ENCODE results near the gene PELO.

Gene PELO

DNA sequence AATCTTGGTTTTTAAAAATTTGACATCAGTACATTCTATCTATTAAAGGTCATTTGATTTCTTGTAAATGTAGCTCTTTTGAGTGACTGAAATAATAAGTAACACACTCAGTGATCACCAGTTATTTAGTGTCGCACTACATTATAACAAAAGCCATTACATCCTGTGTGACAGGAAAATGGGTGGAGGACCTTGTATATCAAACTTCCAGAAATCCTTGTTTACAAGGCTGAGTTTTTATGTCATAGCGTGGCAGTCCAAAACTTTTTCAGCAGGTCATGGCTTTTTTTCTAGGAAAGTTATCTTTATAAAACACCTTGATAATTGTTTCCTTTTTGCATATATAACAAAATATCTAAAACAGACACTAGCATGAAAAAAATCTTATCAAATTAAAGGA, 14.4 kb upstream of the PELO start:
- DNase-seq: no peak

DNA sequence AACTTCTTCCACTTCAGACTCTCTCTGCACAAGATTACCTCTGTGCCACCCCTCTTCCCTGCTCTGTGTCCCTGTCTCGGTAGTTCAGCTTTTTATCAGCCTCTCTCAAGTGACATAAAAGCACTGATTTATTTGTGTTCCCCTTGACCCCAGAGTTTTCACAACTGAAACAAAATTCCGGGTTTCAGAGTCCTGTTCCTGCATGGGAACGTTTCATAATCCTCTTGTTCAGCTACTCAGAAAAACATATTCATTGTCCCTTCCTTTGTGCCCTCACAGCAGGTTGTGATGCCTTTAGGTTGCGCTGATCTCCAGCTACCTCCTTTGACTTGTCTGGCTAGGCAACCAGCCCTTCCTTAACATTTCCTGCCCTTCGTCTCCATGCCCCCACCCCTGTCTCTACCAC, 13.7 kb upstream of the PELO start:
- DNase-seq: no peak

DNA sequence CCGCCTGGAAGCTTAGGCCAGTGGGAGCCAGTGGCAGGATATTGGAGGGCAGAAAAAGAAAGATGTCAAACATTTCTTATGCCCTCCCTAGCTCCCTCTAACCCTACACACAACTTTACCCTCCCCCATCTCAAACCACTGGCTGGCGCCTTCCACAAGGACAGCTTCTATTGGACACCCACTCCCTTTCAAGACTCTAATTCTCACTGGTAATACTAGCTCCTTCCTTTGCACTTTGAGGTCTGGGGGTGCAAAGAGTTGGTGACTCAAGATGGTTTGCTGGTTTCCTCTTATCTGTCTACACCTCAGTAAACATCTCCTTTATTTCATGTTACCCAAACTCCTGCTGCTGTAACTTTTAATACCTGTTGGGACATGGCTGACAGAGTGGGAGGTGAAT, 11.6 kb upstream of the PELO start:
- peak; percentile 17 for DNase-seq

DNA sequence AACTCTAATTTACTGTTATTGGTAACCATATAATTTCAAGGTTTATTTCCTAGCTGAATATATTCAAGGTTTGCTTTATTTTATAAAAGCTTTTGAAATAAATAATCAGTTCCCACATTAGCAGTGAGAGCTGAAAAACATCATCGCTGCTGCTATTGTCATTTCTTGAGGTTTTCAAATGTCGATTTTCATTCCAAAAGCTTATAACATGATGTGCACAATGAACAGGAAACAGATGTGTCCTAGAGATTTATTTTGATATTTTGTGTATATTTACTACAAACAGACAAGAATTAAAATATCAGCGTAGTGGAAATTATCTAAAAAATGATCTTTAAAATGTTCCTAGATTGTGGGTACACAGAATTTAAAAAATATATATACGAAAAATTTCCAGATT, 10.5 kb upstream of the PELO start:
- DNase-seq: no peak

DNA sequence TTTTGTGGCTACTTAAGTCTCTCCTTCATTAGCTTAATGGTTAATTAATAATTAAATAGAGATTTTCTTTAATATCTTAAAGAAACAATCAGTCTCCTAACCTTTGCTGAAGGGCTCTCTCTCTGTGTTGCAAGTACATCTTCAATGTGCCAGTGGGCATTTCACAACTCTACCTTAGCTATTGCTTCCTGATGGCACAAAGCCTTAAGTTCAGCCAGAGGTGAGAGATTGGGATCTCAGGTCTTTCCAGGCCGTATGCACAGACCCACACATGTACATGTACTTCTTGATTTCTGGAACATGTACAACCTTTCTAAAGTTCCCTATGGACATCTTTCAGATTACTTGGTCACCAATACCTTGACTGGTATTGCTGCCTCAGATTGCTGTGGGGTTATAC, 8.9 kb upstream of the PELO start:
- DNase-seq: no peak

DNA sequence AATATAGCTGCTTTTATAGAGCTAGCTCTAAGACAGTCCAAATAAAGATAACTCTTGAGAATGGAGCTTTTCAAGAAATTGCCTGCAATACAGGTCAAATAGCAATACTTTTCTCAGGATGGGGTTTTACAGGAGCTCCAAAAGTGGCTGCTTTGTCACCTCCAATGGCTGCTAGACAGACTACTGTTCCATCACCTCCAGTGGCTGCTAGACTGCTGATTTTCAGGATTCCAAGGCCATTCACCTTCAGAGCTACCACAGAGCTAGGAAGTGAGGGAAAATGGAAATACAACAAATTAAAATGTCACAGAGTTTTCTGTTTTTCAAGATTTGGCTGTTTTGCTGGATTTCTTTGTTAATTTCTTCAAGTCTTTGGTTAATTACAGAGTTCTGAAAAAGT, 8.5 kb upstream of the PELO start:
- no peak for DNase-seq

DNA sequence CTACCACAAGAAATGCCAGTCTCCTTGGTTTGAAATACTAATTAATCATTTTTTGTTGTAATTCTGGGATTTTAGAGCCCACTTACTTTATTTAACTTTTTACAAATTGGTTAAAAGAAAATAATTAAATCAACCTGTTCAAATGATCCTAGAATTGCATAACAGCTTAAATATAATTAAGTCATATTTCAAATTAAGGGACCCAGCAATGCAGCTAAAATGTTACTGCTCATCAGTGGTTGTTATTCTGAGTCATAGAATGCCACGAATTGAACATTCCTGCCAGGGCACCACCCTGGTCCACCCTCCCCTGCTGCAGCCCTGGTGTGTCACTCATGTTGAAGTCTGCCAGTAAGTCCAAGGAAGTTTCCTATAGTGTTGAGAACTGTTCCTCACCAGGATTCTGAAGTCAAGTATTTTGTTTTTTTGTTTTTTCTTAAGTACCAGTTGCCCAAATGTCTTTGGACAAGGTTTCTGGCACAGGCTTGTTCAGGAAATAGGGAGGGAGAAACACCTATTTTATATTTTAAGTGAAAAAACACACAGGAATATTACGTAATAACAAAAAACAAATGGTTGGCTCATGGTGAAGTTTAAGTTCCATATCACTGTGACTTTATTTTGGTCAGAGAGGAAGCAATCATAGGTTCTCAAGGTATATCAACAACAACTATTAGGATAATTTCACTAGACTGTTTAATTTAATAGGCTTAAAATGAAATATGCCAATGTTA, 4.3 kb upstream of the PELO start:
- no peak for DNase-seq

DNA sequence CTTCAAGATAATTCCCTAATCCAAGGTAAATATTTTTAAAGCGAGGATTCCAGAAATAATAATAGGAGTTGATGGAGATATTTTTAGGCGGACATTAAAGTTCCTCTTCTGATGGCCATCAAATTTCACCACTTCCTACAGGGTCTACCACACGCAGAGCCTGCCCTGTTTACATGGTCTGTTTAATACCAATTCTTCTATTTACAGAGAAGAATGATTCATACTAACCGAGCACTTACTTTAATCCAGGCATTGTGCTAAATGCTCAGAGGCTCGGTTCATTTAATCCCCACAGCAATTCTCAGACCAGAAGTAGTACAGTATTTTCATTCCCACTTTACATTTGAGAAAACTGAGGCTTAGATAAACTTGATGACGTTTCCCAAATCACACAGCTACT, 3.0 kb upstream of the PELO start:
- DNase-seq: no peak

DNA sequence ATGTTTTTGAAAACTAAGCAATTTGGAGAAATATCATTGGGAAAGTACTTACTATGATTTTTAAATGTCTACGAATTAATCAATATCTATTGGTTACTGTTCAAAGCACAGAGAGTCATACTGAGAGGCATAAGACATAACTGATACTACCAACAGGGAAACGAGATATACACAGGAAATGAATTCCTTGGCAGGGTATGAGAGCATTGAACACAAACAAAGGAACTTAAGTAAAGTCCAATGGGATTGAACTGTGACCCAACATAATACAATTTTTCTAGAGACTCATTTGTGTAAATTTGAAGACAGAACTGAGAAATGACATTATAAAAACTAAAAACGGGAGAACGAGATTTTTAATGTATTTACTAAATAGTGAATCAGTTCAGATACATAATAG, 1.3 kb upstream of the PELO start:
- DNase-seq: no peak

DNA sequence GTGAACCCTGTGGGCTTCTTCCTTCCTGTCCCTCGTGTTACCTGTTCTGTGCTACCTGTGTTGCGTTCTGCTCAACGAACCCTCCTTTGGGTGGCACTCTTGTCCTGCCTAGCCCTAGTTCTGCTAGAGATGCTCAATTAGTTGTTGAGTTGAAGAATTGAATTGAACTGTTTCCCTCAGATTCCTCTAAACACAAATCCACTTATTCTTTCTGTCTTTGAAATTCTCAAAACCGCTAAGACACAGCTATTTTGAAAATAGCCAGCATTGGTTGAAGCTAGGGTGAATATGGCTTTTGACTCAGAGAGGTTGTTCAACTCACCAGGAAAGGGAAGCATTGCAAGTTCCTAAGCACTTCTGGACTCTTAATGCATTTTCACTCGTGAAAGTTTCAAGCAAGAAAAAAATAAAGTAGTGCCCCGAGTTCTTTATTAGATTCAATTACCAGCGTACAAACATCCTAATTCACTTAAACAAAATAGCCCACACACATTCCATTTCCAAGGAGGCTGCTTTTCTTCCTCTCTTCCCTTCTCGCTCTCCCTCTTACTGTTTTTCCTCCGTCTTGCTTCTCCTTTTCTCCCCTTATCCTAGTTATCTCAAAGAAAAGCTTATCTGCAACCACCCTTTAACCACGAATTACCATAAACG, 642 bp upstream of the PELO start:
- peak; percentile 41 for DNase-seq

DNA sequence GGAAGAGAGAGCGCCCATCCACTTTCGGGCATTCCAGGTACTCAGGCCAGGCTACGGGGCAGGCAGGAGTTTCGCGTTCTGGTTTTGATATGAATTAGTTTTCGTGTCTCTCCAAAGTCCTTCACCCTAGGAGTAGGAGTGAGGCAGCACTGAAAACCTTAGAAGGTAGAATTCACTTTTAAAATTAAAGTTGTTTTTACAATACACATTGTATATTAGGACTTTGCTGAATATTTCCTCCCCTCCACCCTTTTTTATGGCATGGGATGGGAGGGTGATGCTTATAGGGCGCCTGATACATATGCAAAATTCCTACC, 747 bp downstream of the PELO start:
- DNase-seq: no peak

DNA sequence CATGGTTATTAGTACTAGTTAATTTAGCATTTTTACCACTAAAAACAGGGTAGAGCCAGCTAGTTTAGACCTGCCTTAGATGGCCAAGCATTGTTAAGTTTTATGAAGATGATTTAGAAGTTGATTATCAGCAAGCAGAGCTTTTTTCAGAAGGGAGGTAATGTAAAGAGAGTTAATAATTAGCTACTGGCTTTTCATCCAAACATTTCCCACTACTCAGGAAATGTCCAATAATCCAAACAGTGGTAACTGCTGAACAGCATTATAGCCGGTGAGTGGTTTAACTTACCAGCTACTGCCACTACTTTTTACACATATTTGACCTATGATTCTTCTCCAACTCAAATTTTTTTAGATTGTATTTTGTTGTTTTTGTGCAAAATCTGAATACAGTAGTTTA, 1.7 kb downstream of the PELO start:
- no peak for DNase-seq

DNA sequence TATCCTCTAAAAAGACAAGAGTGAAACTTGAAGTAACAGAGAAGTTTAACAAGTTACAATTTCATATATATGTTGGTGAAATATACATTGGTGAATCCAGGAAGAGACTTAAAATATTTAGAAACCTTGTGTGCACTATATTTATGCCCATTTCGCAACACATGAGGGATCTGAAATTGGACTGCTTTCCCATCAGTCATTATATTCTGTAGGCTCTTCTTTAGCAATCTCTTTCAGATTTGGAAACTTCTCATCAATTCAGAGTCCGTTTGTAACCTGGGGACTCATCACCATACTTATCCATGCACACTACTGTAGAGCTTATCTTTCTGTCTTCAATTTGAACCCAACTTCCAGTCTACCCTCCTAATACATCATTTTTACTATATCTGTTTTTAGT, 2.1 kb downstream of the PELO start:
- no peak for DNase-seq

DNA sequence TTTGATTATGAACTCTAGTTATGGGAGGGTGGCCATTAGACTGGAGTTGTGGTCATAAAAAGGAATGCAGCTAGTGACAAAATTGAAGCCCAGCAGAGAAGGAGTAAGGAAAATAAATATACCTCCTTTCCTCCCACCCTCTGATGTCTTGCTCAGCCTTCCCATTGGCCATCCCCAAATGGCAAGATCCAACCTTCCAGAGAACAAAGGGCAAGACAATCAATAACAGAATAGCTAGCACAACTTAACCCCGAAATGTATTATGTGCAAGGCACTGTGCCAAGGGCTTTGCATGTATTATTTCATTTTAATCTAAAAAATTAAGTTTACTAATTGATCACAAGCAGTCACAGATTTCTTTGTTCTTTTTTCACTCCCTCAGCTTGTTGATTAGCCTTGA, 3.6 kb downstream of the PELO start:
- no peak for DNase-seq

DNA sequence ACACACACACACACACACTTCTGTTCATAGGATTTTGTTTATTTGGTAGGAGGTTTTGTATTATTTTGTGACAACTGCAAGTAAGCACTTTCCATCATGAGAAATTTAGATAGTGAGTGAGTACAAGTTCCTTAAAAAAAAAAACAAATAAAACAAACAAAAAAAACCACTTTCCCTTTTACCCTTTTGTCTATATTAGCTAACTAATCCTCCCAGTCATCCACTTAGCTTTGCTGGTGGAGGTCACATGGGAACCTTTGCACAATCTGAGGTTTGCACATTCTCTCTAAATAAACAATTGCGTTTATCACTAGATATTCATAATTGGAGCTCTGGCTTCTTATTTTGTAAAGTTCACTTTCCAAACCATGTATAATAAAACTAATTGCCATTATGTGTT, 6.8 kb downstream of the PELO start:
- no peak for DNase-seq

DNA sequence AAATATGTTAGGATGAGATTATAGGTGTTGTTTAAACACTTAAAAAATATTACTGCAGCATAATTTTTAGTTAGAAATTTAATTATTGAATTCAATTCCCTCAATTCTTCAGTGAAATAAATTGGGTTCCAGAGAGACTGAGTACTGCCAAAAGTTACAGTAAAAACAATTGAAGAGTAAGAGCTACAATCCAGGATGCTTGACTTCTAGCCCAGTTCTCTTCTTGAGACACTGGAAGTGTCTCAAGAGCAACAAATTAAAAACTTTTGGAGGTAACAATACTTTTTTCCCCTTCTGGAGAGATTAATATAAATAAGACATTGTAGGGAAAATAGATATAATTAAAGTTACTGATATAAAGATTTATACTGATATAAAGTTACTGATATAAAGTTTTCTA, 8.3 kb downstream of the PELO start:
- no peak for DNase-seq

DNA sequence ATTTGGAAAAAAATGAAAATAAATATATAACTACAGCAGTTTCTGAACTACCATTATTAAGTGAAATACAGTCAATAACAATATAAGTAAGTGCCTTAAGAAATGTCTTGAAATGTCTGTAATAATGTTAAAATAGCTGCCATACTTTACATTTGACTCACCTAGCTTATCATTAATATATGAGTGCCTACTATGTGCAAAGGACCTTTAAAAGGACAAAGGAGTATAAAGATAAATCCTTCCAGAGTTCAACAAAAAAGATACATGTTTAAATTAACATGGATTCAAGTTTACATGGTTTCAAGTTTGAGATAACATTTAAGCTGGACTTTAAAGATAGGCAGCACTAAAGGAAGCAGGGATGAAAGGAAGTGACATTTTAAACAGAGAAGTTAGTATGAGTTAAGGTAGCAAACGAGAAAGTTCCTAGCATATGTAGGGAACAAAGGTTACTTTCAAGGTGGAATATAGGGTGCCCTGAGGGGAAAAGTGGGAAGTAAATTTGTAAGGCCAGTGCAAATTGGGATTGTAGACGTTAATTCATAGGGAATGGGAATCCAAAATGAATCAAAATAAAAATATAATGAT, 8.9 kb downstream of the PELO start:
- DNase-seq: no peak

DNA sequence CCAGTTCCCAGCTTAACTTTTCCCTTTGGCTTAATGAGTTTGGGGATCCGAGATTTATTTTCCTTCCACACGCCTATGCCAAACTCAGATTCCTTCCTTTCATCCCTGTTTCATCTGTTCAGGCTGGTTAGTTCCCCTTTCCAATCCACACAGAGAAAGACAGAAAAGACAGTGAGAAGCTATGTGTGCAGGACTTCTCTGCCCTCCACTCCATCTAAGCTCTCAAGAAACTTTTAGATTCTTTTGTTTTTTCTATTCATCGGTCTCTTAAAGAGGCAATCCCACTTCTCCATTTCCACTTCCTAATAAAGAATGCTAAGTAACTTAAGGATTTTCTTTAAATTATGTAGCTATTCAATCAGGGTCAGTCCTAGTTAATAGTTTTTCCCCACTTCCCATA, 11.2 kb downstream of the PELO start:
- no peak for DNase-seq

DNA sequence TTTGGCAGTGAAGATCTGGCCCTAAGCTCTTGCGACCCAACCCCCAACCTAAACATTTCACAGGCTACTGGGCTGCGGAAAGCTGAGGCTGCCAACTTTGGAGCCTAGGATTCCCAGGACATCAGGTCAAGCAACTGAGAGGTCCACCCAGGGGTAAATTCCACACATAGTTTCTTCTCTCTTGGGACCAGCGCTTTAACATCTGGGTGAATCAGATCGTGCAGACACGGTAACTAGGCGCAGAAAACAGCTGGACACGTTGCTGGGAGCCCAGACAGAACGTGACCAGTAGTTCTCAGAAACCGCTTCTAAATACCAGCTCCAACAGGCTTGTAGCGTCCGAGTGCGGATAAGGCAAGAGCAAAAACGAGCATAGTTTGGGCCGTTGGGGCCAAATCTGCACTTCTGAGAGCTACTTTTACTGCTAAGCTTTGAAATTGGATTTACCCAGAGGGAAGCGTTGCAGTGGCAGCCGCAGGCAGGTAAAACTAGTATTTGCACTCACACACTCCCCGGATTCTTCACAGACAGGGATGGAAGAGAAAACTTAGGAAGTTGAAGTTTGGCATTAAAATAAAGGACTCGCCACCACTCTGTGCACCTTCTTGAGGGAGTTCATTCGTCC, 11.8 kb downstream of the PELO start:
- DNase-seq: no peak

DNA sequence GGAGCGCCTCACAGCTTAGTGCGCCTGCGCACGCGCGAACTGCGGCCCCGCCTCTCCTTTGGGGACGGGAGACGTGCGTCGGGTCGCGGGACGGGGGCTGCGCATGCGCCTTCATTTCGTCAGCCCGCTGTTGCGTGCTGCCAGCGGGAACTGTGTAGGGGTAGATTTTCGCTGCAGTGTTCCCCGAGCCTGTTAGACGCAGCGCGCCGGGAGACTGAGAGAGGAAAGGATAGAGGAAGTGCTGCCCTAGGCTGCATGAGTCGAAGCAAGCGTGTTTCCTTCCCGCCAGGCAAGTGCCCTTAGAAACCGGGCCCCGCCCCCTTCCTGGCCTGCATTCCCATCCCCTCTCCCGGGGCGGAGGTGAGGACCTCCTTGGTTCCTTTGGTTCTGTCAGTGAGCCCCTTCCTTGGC, 12.3 kb downstream of the PELO start:
- peak; percentile 95 for DNase-seq

DNA sequence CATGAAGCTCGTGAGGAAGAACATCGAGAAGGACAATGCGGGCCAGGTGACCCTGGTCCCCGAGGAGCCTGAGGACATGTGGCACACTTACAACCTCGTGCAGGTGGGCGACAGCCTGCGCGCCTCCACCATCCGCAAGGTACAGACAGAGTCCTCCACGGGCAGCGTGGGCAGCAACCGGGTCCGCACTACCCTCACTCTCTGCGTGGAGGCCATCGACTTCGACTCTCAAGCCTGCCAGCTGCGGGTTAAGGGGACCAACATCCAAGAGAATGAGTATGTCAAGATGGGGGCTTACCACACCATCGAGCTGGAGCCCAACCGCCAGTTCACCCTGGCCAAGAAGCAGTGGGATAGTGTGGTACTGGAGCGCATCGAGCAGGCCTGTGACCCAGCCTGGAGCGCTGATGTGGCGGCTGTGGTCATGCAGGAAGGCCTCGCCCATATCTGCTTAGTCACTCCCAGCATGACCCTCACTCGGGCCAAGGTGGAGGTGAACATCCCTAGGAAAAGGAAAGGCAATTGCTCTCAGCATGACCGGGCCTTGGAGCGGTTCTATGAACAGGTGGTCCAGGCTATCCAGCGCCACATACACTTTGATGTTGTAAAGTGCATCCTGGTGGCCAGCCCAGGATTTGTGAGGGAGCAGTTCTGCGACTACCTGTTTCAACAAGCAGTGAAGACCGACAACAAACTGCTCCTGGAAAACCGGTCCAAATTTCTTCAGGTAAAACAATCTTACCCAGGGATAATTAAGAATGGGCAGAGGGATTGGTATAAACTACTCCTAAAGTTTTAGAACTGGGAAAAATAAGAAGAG, 12.9 kb downstream of the PELO start:
- peak; percentile 40 for DNase-seq

DNA sequence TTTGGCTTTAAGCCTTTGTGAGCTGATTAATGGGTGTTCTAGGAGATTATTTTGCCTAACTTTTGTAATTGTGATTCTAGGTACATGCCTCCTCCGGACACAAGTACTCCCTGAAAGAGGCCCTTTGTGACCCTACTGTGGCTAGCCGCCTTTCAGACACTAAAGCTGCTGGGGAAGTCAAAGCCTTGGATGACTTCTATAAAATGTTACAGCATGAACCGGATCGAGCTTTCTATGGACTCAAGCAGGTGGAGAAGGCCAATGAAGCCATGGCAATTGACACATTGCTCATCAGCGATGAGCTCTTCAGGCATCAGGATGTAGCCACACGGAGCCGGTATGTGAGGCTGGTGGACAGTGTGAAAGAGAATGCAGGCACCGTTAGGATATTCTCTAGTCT, 13.6 kb downstream of the PELO start:
- DNase-seq: no peak

DNA sequence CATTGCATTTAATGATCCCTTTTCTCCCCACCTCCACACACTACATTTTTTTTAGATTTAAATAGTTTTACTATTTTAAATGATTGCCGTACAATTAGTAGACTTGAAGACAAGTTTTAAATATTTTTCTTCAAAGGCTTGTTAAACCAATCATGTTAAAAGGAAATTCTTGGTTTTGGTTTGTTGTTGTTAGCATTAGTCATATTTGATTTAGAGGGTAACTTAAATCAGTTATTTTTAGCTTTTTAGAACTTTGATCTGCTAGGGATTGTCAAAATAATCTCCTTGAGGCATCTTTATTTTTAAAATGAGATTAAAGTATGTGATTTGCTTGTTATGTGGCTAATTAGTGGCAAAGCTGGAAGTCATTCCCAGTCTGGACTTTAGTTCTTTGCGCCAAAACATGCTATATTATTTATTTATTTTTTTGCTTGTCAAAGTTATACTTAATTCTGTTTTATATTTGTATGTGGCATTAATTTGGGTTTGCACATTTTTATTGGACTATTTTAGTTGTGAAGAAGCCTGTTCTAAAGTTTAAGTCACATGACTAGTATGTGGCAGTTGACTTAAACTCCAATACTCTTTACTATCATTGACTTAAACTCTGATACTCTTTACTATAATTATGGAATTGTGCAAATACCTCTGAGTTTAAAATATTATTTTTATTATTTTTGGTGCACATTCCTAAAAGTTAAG, 14.7 kb downstream of the PELO start:
- DNase-seq: no peak
